ENCODE data around the gene UGT1A5.

UGT1A5 gene

DNA sequence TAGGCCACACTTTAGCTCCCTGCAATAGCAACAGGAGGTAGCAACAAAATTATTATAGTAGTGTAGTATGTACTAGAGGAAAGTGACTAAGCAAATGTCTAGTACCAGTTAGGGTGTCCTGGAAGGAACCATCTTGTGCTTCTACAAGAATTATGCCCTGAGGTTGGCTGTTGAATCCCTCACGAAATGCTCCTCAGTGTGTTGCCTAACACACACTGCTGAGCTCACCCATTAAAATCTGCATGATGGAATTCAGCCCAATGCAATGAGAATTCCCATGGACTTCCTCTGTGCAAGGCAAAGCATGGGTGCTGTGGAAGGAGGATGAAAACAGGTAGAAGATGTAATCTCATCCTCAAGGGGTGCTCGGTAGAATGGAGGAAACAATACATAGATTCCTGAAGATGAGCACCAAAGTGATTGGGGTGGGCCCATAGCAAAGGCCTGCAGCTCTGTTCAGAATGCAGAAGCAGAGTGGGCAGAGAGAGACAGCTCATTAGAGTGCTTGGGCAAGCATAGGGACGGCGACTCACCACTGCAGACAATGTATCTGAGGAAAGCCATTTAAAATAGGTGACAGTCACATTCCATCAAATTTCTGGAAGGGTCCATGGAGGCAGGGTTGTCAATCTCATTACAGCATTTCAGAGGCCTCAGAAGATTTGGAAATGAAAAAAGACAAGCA is 32.2 kb upstream of the UGT1A5 start:
- no peak for TF ChIP-seq FOXP2 (optimal IDR thresholded peaks at IDR 0.05; ENCODE audit: borderline replicate concordance, extremely low read depth, extremely low read length, insufficient read depth)
- no peak for TF ChIP-seq REST (IDR thresholded peaks at IDR 0.05; ENCODE audit: insufficient read depth in 1 of 2, low read depth in 2 of 2, low read length in 2 of 2)
- no peak for TF ChIP-seq POLR2AphosphoS5 (IDR thresholded peaks at IDR 0.05; ENCODE audit: low read depth, low read length)
- no peak for TF ChIP-seq SIN3A (IDR thresholded peaks at IDR 0.05; ENCODE audit: borderline replicate concordance, insufficient read depth, low read length)
- no peak for TF ChIP-seq TAF1 (IDR thresholded peaks at IDR 0.05; ENCODE audit: borderline replicate concordance, insufficient read depth, low read length)

DNA sequence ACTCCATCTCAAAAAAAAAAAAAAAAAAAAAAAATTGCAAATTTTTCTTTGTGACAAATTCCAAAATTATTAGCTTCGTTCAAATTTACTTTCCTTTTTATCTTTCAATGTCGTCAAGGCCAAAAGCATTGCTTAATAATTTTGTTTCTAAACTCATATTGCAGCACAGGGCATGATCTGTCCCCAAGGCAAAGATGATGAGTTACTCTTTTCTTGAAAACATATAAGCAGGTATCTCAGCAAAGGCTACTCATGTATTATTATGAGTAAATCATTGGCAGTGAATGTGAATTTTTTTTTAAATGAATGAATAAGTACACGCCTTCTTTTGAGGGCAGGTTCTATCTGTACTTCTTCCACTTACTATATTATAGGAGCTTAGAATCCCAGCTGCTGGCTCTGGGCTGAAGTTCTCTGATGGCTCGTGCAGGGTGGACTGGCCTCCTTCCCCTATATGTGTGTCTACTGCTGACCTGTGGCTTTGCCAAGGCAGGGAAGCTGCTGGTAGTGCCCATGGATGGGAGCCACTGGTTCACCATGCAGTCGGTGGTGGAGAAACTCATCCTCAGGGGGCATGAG is 31.1 kb upstream of the UGT1A5 start, which contains the start of gene UGT1A7:
UGT1A7 (plus strand) TSS at position 381 of the 579 bp plus-strand sequence; CDS start at position 418, 37 bp downstream.
- no peak for TF ChIP-seq SIN3A (IDR thresholded peaks at IDR 0.05; ENCODE audit: borderline replicate concordance, insufficient read depth, low read length)
- no peak for TF ChIP-seq TAF1 (IDR thresholded peaks at IDR 0.05; ENCODE audit: borderline replicate concordance, insufficient read depth, low read length)
- TF ChIP-seq REST (IDR thresholded peaks at IDR 0.05; ENCODE audit: insufficient read depth in 1 of 2, low read depth in 2 of 2, low read length in 2 of 2) = no peak
- no peak for TF ChIP-seq POLR2AphosphoS5 (IDR thresholded peaks at IDR 0.05; ENCODE audit: low read depth, low read length)
- no peak for TF ChIP-seq FOXP2 (optimal IDR thresholded peaks at IDR 0.05; ENCODE audit: borderline replicate concordance, extremely low read depth, extremely low read length, insufficient read depth)

DNA sequence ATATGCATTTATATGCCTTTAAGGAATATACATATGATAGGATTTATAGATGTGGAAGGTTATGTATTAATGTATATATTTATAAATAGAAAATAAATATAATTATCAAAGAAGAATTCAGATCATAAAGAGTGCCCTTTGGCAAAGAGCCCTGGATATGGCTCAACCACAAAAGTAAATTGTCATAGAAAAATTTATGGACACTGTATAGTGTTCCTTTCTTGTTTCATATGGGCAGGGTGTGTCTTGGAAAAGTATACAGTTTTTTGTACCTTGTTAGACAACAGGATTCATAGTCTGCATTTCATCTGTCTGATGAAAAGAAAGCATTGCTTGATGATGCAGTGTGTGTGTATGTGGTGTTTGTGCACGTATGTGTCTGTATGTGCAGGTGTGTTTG is 28.1 kb upstream of the UGT1A5 start:
- no peak for TF ChIP-seq TAF1 (IDR thresholded peaks at IDR 0.05; ENCODE audit: borderline replicate concordance, insufficient read depth, low read length)
- no peak for TF ChIP-seq REST (IDR thresholded peaks at IDR 0.05; ENCODE audit: insufficient read depth in 1 of 2, low read depth in 2 of 2, low read length in 2 of 2)

DNA sequence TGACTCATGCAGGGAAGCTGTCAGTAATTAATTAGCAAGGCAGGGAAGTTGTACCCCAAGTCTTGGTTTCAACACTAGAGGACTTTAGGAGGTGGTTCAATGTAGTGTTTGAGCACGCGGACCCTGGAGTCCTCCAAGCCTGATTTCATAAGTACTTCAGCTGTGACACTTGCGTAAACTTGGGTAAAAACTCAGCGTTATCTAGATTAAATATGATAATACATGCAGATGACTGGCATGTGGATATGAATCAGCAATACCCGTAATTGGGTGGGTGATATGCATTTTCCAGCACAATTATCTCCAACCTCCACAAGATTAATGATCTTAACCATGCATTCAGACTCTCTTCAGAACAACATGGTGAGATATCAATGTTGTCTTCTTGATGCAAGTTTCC is 25.8 kb upstream of the UGT1A5 start:
- TF ChIP-seq POLR2AphosphoS5 (IDR thresholded peaks at IDR 0.05; ENCODE audit: low read depth, low read length) = no peak
- no peak for TF ChIP-seq REST (IDR thresholded peaks at IDR 0.05; ENCODE audit: insufficient read depth in 1 of 2, low read depth in 2 of 2, low read length in 2 of 2)
- no peak for TF ChIP-seq SIN3A (IDR thresholded peaks at IDR 0.05; ENCODE audit: borderline replicate concordance, insufficient read depth, low read length)

DNA sequence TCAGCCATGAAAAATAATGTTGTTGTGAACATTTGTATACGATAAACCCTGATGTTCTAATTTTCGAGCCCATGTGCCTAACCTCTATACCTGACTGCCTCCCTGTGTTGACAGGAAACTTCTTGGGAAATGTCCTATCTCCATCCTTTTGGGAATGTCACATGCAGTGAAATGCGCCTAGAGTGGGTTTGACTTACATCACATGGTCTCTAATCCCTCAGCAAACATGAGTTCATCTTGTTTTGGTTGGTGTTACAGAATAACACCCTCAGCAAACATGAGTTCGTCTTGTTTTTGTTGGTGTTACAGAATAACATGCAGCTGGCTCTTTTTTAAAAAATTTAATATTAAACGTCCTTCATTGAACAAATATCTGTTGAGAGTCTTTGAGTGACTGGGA is 24.4 kb upstream of the UGT1A5 start:
- TF ChIP-seq REST (IDR thresholded peaks at IDR 0.05; ENCODE audit: insufficient read depth in 1 of 2, low read depth in 2 of 2, low read length in 2 of 2) (no peak), TAF1 (IDR thresholded peaks at IDR 0.05; ENCODE audit: borderline replicate concordance, insufficient read depth, low read length) (no peak), POLR2AphosphoS5 (IDR thresholded peaks at IDR 0.05; ENCODE audit: low read depth, low read length) (no peak), SIN3A (IDR thresholded peaks at IDR 0.05; ENCODE audit: borderline replicate concordance, insufficient read depth, low read length) (no peak), FOXP2 (optimal IDR thresholded peaks at IDR 0.05; ENCODE audit: borderline replicate concordance, extremely low read depth, extremely low read length, insufficient read depth) (no peak)
